GM13977 (cell line): Measurements from ENCODE around the gene DRD3.

ENCODE experiments used
- DNase-seq: peaks from one replicate; pipeline ENCODE4 v3.0.0; 2012; ENCODE audit warnings: low spot score
- in situ Hi-C: fragments of 300-500 bp; cut with MboI; formaldehyde crosslinking; loops from one replicate; pipeline ENCODE4 v1.12.0; 2022; ENCODE audit warnings: low sequenced_read_pairs, low pct_unique_long_range_greater_than_20kb, mixed read lengths, inconsistent platforms; ENCODE audit not compliant: unreplicated experiment
- TF ChIP-seq, protein P1 (sequence below): IDR thresholded peaks from 2 replicates; pipeline ENCODE4 v1.5.1; 2012; ENCODE audit warnings: mild to moderate bottlenecking, control low read depth; ENCODE audit not compliant: insufficient read depth; ENCODE audit errors: extremely low read depth, missing control alignments

Gene DRD3

DNA sequence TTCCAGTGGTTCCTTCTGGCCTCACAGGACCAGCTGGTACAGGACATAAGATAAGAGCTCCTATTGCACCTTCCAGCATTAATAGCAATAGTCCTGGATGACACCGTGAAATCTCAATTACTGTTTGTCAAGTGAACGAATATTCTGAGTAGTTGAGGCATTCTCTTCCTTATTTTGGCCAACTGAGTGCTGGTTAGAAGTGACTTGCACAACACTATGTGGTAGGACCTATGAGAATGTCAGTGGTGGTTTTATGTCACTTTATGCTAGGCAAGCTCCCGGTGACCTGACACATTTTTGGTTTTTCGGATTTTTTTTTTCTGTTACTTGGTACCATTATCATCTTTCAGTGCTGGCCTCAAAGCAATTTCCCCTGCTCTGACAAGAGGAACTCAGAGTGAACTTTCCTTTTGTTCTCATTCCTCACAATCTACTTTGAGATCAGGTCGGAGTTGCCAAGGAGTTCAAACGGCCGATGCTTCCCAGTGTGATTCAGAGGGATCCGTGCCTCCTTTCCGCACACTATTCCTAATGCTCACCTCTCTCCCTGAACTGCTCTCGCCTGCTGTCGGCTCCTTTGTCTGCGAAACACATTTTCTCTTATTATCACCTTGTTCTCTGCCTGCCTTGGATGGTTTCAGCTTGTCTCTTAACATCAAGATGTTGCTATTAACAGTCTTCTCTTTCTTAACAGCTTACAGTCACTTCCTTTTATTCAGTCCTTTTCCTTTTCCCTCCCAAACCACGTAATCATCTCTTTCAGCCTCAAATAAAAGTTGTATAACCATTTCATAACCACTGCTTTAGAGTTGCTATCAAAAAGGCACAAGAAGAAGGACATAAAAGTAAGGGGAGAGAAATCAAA is 86.5 kb downstream of the DRD3 start:
- TF ChIP-seq, protein P1, sequence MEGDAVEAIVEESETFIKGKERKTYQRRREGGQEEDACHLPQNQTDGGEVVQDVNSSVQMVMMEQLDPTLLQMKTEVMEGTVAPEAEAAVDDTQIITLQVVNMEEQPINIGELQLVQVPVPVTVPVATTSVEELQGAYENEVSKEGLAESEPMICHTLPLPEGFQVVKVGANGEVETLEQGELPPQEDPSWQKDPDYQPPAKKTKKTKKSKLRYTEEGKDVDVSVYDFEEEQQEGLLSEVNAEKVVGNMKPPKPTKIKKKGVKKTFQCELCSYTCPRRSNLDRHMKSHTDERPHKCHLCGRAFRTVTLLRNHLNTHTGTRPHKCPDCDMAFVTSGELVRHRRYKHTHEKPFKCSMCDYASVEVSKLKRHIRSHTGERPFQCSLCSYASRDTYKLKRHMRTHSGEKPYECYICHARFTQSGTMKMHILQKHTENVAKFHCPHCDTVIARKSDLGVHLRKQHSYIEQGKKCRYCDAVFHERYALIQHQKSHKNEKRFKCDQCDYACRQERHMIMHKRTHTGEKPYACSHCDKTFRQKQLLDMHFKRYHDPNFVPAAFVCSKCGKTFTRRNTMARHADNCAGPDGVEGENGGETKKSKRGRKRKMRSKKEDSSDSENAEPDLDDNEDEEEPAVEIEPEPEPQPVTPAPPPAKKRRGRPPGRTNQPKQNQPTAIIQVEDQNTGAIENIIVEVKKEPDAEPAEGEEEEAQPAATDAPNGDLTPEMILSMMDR = no peak
- no peak for DNase-seq
- in situ Hi-C loops = no loop called here

DNA sequence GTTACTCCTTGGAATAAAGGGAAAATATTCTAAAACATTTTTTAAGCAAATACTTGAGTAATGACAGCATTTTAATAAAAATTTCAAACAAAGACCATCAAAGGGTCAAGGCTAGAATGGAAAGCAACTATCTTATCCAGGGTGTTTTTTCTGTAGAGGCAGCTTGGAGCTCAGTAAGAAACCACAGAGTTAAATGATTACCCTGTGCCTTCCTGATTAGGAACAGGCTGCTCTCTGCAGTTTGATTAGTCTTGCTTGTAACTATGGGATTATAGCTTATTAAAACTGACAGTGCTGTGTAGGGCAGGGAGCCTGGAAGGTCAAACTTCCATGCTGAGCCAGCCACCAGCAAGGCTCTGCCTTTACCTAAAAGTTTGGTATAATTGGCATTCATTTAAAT is 89.2 kb downstream of the DRD3 start:
- in situ Hi-C loops = no loop called here

DNA sequence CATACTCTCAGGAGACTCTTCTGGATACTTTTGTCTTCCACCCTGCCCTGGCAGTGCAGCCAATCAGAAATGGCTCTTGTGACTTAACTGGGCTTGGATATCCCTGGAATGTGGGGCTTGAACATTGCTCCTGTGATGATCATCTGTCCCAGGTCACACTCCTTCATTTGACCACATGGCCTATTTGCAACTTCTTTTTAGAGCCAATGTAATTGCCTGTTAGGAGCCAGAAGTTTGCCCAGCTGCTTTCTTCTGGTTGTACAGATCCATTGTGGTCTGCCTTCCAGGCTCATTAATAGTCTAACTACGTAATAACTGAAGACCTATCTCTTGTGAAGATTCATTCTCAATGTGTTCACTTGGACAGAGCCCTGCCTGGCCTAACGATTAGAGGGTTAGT is 92.5 kb downstream of the DRD3 start:
- DNase-seq = no peak
- in situ Hi-C loops = no loop called here
- TF ChIP-seq, protein P1 = no peak

More for the DNA sequence above, 89.2 kb downstream of the DRD3 start:
- DNase-seq = no peak
- TF ChIP-seq, protein P1 = no peak

DNA sequence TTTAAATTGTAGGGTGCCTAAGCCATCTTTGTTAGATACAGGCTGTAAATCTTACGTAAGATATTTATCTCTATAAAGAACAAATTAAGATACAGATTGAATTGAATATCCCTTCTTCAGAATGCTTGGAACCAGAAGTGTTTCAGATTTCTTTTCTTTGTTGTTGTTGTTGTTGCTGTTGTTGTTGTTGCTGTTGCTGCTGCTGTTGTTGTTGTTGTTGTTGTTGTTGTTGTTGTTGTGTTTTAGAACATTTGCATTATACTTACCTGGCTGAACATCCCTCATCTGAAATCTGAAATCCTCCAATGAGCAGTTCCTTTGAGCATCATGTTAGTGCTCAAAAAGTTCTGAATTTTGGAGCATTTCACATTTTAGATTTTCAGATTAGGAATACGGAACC is 95.7 kb downstream of the DRD3 start:
- TF ChIP-seq, protein P1 = no peak
- no peak for DNase-seq
- in situ Hi-C loops = no loop called here

DNA sequence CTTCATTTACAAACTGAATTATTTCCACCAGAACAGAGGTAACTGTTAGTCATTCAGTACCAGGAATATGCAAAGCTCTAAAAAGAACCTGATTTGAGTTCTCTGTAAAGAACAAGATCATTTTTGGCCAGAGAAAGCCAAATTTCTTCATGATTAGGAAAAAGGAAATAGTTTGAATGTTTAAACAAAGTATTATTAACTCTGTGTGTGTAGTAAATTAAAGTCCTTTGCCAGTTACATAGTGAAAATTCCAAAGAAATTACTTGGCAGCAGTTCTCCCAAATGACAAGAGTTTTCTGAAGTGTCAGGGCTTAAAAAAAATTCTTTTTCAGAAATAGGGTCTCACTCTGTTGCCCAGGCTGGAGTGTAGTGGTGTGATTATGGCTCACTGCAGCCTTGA is 97.8 kb downstream of the DRD3 start:
- no peak for DNase-seq
- in situ Hi-C loops = no loop called here

DNA sequence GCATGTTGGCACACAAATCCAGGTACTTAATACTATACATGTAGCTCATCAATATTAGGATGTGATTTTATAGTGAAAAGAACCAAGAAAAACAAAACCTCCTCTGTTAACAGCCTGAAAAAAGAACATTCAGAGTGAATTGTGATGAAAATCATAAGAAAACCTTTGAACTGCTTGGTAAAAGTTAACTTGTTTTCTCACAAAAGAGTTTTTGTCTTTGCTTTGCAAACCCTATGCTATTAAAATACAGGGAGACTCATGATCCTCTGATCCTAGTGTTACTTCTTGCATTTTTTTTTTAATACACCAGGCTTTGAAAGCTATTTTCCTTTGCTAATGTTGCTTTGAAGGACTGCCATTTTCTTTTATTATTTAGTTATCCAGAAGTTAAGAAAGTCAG is 98.7 kb downstream of the DRD3 start:
- no peak for DNase-seq
- in situ Hi-C loops = no loop called here
- TF ChIP-seq, protein P1 = no peak

More for the DNA sequence above, 97.8 kb downstream of the DRD3 start:
- TF ChIP-seq, protein P1 = no peak

DNA sequence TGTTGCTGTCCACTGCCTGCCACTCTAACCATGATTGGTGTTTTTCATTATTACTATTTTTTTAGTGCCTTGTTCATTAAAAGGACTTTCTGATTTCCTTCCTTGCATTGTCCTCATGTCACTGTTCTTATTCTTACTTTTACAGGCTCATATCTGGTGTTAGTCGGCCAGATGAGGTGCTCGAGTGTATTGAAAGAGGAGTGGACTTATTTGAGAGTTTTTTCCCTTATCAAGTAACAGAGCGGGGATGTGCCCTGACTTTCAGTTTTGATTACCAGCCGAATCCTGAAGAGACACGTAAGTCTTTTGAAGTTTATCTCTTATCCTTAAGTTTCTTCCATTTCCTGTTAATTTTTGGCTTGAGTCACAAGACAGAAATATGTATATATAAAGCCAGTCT is 99.1 kb downstream of the DRD3 start:
- in situ Hi-C loops = no loop called here
- TF ChIP-seq, protein P1 = no peak
- no peak for DNase-seq
